NCI-H526 (cell line): ENCODE results near the gene NAA11.

Source experiments
- DNase-seq, 2 experiments: peaks; one replicate each; lab custom pipeline; 2025; lab: John Stamatoyannopoulos, UW

NAA11 gene

GRCh38 chr4:79325864-79326328, at the start of gene NAA11:
Gene NAA11 (minus strand): TSS chr4:79326061. CDS start chr4:79325877, 184 bp downstream.
- no peak for DNase-seq

- no peak for DNase-seq
Measured at GRCh38 chr4:79370026-79370425, 44.2 kb upstream of the NAA11 start.

GRCh38 chr4:79367096-79367495, 41.2 kb upstream of the NAA11 start:
- peak in 1 of 2 experiments; percentile 66 for DNase-seq

GRCh38 chr4:79366422-79366821, 40.6 kb upstream of the NAA11 start:
- DNase-seq = no peak

- DNase-seq = no peak
Measured at GRCh38 chr4:79364061-79364460, 38.2 kb upstream of the NAA11 start.

GRCh38 chr4:79362626-79363025, 36.8 kb upstream of the NAA11 start:
- no peak for DNase-seq

GRCh38 chr4:79360006-79360405, 34.1 kb upstream of the NAA11 start:
- DNase-seq = no peak

GRCh38 chr4:79358438-79358837, 32.6 kb upstream of the NAA11 start:
- peak; percentile 55 to 56 for DNase-seq

GRCh38 chr4:79357365-79357764, 31.5 kb upstream of the NAA11 start:
- DNase-seq = no peak

- no peak for DNase-seq
Measured at GRCh38 chr4:79353075-79353474, 27.2 kb upstream of the NAA11 start.

GRCh38 chr4:79348405-79348804, 22.5 kb upstream of the NAA11 start:
- DNase-seq = no peak

GRCh38 chr4:79341893-79342653, 16.2 kb upstream of the NAA11 start:
- no peak for DNase-seq

GRCh38 chr4:79340568-79340967, 14.7 kb upstream of the NAA11 start:
- DNase-seq = no peak

GRCh38 chr4:79338148-79338547, 12.3 kb upstream of the NAA11 start:
- DNase-seq = peak; percentile 45 to 47

GRCh38 chr4:79334783-79335182, 8.9 kb upstream of the NAA11 start:
- peak in 1 of 2 experiments; percentile 25 for DNase-seq

GRCh38 chr4:79334341-79334740, 8.5 kb upstream of the NAA11 start:
- DNase-seq = no peak

- no peak for DNase-seq
Measured at GRCh38 chr4:79331126-79331876, 5.4 kb upstream of the NAA11 start.

- no peak for DNase-seq
Measured at GRCh38 chr4:79330720-79331119, 4.9 kb upstream of the NAA11 start.

- DNase-seq = no peak
Measured at GRCh38 chr4:79325436-79325835, 425 bp downstream of the NAA11 start.

GRCh38 chr4:79319975-79320374, 5.9 kb downstream of the NAA11 start:
- no peak for DNase-seq

- DNase-seq = no peak
Measured at GRCh38 chr4:79317711-79318110, 8.2 kb downstream of the NAA11 start.

GRCh38 chr4:79315891-79316290, 10.0 kb downstream of the NAA11 start:
- no peak for DNase-seq

- DNase-seq = no peak
Measured at GRCh38 chr4:79311279-79311678, 14.6 kb downstream of the NAA11 start.
